Upper lobe of right lung (tissue), 1 donor: ENCODE results near the gene CCR2. TPM values are rescaled to one million over a fixed set of nuclear protein-coding genes. Genes with fewer than 3 reads are reported as not detected.

Experiments used
- ATAC-seq: fragments of 200-7000 bp; cut with Tn5 transposase; one replicate; pipeline ENCODE4 v1.9.1; 2020; ENCODE audit warnings: mild to moderate bottlenecking, moderate library complexity
- DNase-seq: peaks from one replicate; pipeline ENCODE4 v3.0.0-alpha.2; 2020
- H3K27ac ChIP-seq: fragments of 200-600 bp; one replicate; pipeline ENCODE4 v1.8.0; 2022
- H3K27me3 ChIP-seq: fragments of 200-600 bp; one replicate; pipeline ENCODE4 v1.8.0; 2022; ENCODE audit warnings: mild to moderate bottlenecking
- H3K36me3 ChIP-seq: fragments of 200-600 bp; one replicate; pipeline ENCODE4 v1.8.0; 2022
- H3K4me1 ChIP-seq: fragments of 200-600 bp; one replicate; pipeline ENCODE4 v1.8.0; 2022
- H3K4me3 ChIP-seq: fragments of 200-600 bp; one replicate; pipeline ENCODE4 v1.8.0; 2022; ENCODE audit warnings: mild to moderate bottlenecking
- H3K9me3 ChIP-seq: fragments of 200-600 bp; one replicate; pipeline ENCODE4 v1.8.0; 2022
- CTCF ChIP-seq: fragments of 200-600 bp; IDR thresholded peaks from one replicate; pipeline ENCODE4 v1.8.0; 2022; ENCODE audit warnings: antibody characterized with exemption
- intact Hi-C: fragments of 100-400 bp; cut with DNase I; formaldehyde crosslinking; loops from one replicate; pipeline ENCODE4 v1.11.0; 2022
- total RNA-seq: library from RNA; stranded (reverse); fragmentation: NEBNext Ultra II Directional; extraction: Animal tissue kit (Norgen Biotek cat#: 25700); gene quantifications from one replicate; pipeline ENCODE4 v1.2.1, GENCODE V29; 2021
- donor health status: DM: no; HTN: yes; CAD: no; lungs with severe emphysema.

Gene CCR2
- total RNA-seq, 1 donor from 2014 or later = 17.8 TPM

GRCh38 chr3:46359733-46360493, 6.0 kb downstream of the CCR2 start:
- intact Hi-C loops = no loop called here
- Histone ChIP-seq H3K9me3 (no peaks in the 10 kb centered on the region), H3K4me1 (peaks cover 17% of the 10 kb centered on the region), H3K36me3 (no peaks in the 10 kb centered on the region), H3K27me3 (no peaks in the 10 kb centered on the region), H3K4me3 (no peak overlapping the region), H3K27ac (no peak overlapping the region)
- ATAC-seq = no peak
- no peak for TF ChIP-seq CTCF
- DNase-seq = no peak

GRCh38 chr3:46360907-46361306, 7.0 kb downstream of the CCR2 start:
- ATAC-seq (peak; percentile 33), DNase-seq (no peak)
- no peaks in the 10 kb centered on the region for H3K9me3 ChIP-seq
- intact Hi-C loops = no loop called here
- H3K4me1 ChIP-seq = peaks cover 17% of the 10 kb centered on the region
- no peak overlapping the region for H3K27ac ChIP-seq
- no peak overlapping the region for H3K4me3 ChIP-seq
- no peaks in the 10 kb centered on the region for H3K36me3 ChIP-seq
- H3K27me3 ChIP-seq = no peaks in the 10 kb centered on the region
- no peak for TF ChIP-seq CTCF

GRCh38 chr3:46361408-46362283, 7.7 kb downstream of the CCR2 start:
- H3K36me3 ChIP-seq = no peaks in the 10 kb centered on the region
- intact Hi-C loops = no loop called here
- peaks cover 17% of the 10 kb centered on the region for H3K4me1 ChIP-seq
- no peak overlapping the region for H3K27ac ChIP-seq
- TF ChIP-seq CTCF = no peak
- ATAC-seq (peak; percentile 85), DNase-seq (no peak)
- H3K4me3 ChIP-seq = no peak overlapping the region
- no peaks in the 10 kb centered on the region for H3K27me3 ChIP-seq
- no peaks in the 10 kb centered on the region for H3K9me3 ChIP-seq

- H3K27ac ChIP-seq = no peak overlapping the region
- no peaks in the 10 kb centered on the region for H3K27me3 ChIP-seq
- DNase-seq (no peak), ATAC-seq (no peak)
- no peaks in the 10 kb centered on the region for H3K36me3 ChIP-seq
- H3K4me1 ChIP-seq = peaks cover 25% of the 10 kb centered on the region
- no peak for TF ChIP-seq CTCF
- no peaks in the 10 kb centered on the region for H3K9me3 ChIP-seq
- H3K4me3 ChIP-seq = no peak overlapping the region
- intact Hi-C loops = no loop called here
Observed at GRCh38 chr3:46365041-46365440, 11.1 kb downstream of the CCR2 start.

- ATAC-seq (no peak), DNase-seq (no peak)
- H3K4me1 ChIP-seq = peaks cover 24% of the 10 kb centered on the region
- TF ChIP-seq CTCF = no peak
- no peaks in the 10 kb centered on the region for H3K27me3 ChIP-seq
- intact Hi-C loops = no loop called here
- no peak overlapping the region for H3K4me3 ChIP-seq
- no peaks in the 10 kb centered on the region for H3K9me3 ChIP-seq
- H3K27ac ChIP-seq = no peak overlapping the region
- no peaks in the 10 kb centered on the region for H3K36me3 ChIP-seq
Observed at GRCh38 chr3:46365737-46366524, 12.0 kb downstream of the CCR2 start.
